Pancreas (tissue), 10 donors: ENCODE measurements around the gene SGTB. TPM values are rescaled to one million over a fixed set of nuclear protein-coding genes. Genes with fewer than 3 reads are reported as not detected.
"Not testable (repeated sequence)": the region's sequence is repeated elsewhere in the genome, so short reads cannot be mapped to it uniquely, and the experiment has no call there.

Experiments used
- ATAC-seq, 4 donors: fragments of 200-7000 bp; cut with Tn5 transposase; one replicate each; pipeline versions ENCODE4 v1.8.0 to v1.9.1; 2020; ENCODE audit warnings: mild to moderate bottlenecking in 4 of 4, moderate library complexity in 4 of 4
- DNase-seq, 6 donors: peaks; one replicate each; pipeline ENCODE4 v3.0.0-alpha.2; 2020
- FAIRE-seq: peaks from 2 replicates; lab custom pipeline; 2012; peaks lifted over from hg19 to GRCh38; lab: Jason Lieb, UNC
- H3K27ac ChIP-seq, 4 donors: fragments of 200-600 bp; sonication (generic); 1 replicate in 3 of 4; 2 replicates in 1 of 4; pipeline versions ENCODE4 v1.5.0 to v1.8.0; 2020
- H3K27me3 ChIP-seq, 4 donors: fragments of 200-600 bp; one replicate each; pipeline ENCODE4 v1.8.0; 2021
- H3K36me3 ChIP-seq, 3 donors: fragments of 200-600 bp; sonication (generic) in 1 of 3; one replicate each; pipeline versions ENCODE4 v1.5.0 to v1.8.0; 2020 to 2021
- H3K4me1 ChIP-seq, 3 donors: fragments of 200-600 bp; one replicate each; pipeline ENCODE4 v1.8.0; 2021
- H3K4me3 ChIP-seq, 4 donors: fragments of 200-600 bp; sonication (generic) in 2 of 4; one replicate each; pipeline versions ENCODE4 v1.5.0 to v1.8.0; 2020 to 2021
- H3K9me3 ChIP-seq, 4 donors: fragments of 200-600 bp; one replicate each; pipeline ENCODE4 v1.8.0; 2021
- CTCF ChIP-seq, 4 donors: fragments of 200-600 bp; sonication (generic) in 3 of 4; IDR thresholded peaks; one replicate each; pipeline versions ENCODE4 v1.5.0 to v1.8.0; 2021; ENCODE audit warnings: antibody characterized with exemption in 4 of 4
- WGBS, 2 donors: extraction: QIAGEN DNeasy Blood & Tissue Kit; methylation state at CpG; one replicate each; pipeline ENCODE4 v1.1.7; 2013; 5-methylcytosine and 5-hydroxymethylcytosine counted together
- intact Hi-C, 3 donors: fragments of 100-400 bp; cut with DNase I; formaldehyde crosslinking; loops; one replicate each; pipeline versions ENCODE4 v1.11.1 to v1.14.2; 2022
- polyA plus RNA-seq, 2 donors: library from polyadenylated mRNA; stranded (reverse); fragments of 200-250 nt; gene quantifications; one replicate each; pipeline ENCODE4 v1.2.3, GENCODE V29; 2013
- total RNA-seq, 6 donors: library from RNA; stranded (reverse); fragmentation: NEBNext Ultra II Directional in 4 of 6; extraction: Animal tissue kit (Norgen Biotek cat#: 25700) in 4 of 6; gene quantifications; one replicate each; pipeline versions ENCODE4 v1.2.1 to v1.2.4, GENCODE V29; 2021 to 2023
- donor health status: healthy with polysubstance abuse.
- donor health status: DM: no; HTN: no; CAD: no; lungs with moderate emphysema.
- donor health status: DM: no; HTN: no; CAD: no.
- donor health status: control.
- donor health status: control.
- donor health status: Bipolar disorder and iron deficiency.
- donor health status: DM: yes; HTN: yes; CAD: no.
- donor health status: DM: no; HTN: no; CAD: no.
- donor health status: DM: no; HTN: no; CAD: no.
- donor health status: DM: yes; HTN: yes; CAD: no.

Gene SGTB
- total and polyA plus RNA-seq, 8 donors, result 0.84 to 3.8 (median 2.0) TPM

- H3K27ac ChIP-seq, result no peak overlapping the region
- no peaks in the 10 kb centered on the region for H3K9me3 ChIP-seq
- DNase-seq, result no peak
- FAIRE-seq, result no peak
- 83 to 84% methylated on average over 7 of the region's 7 CpGs for WGBS, 2 donors
- H3K36me3 ChIP-seq, result no peaks in the 10 kb centered on the region
- no peaks in the 10 kb centered on the region for H3K4me1 ChIP-seq
- H3K27me3 ChIP-seq, result no peaks in the 10 kb centered on the region
- intact Hi-C loops, result no loop called here
- TF ChIP-seq CTCF (IDR thresholded peaks at IDR 0.05), result no peak
- no peak overlapping the region for H3K4me3 ChIP-seq
- no peak for ATAC-seq
These were observed 15.9 kb upstream of the SGTB start for GRCh38 chr5:65737842-65738241.

GRCh38 chr5:65736011-65736410 is 14.1 kb upstream of the SGTB start:
- FAIRE-seq (no peak), DNase-seq (no peak), ATAC-seq (no peak)
- Histone ChIP-seq H3K36me3 (no peaks in the 10 kb centered on the region), H3K27ac (no peak overlapping the region), H3K9me3 (no peaks in the 10 kb centered on the region), H3K4me1 (no peaks in the 10 kb centered on the region), H3K27me3 (no peaks in the 10 kb centered on the region), H3K4me3 (no peak overlapping the region)
- WGBS, 2 donors, result 86 to 92% methylated on average over 1 of the region's 1 CpG
- no peak for TF ChIP-seq CTCF (IDR thresholded peaks at IDR 0.05)
- intact Hi-C loops, result no loop called here

DNA sequence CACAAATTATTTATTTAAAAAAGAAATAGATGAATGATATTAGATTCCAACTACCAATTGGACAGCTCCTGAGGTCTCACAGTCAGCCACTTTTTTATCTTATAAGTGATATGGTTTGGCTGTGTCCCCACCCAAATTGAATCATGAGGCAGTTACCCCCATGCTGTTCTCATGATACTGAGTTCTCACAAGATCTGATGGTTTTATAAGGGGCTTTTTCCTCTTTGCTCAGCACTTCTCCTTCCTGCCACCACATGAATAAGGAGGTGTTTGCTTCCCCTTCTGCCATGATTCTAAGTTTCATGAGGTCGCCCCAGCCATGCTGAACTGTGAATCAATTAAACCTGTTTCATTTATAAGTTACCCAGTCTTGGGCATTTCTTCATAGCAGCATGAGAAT is 13.0 kb upstream of the SGTB start:
- no peak overlapping the region for H3K27ac ChIP-seq
- FAIRE-seq (no peak), DNase-seq (no peak), ATAC-seq (no peak)
- H3K27me3 ChIP-seq, result no peaks in the 10 kb centered on the region
- H3K36me3 ChIP-seq, result no peaks in the 10 kb centered on the region
- TF ChIP-seq CTCF (IDR thresholded peaks at IDR 0.05), result no peak
- WGBS, 2 donors, result 77 to 93% methylated on average over 1 of the region's 1 CpG
- H3K9me3 ChIP-seq, result no peaks in the 10 kb centered on the region
- intact Hi-C loops, result no loop called here
- no peak overlapping the region for H3K4me3 ChIP-seq
- no peaks in the 10 kb centered on the region for H3K4me1 ChIP-seq

GRCh38 chr5:65734196-65734775 is 12.4 kb upstream of the SGTB start:
- 65 to 70% methylated on average over 7 of the region's 7 CpGs for WGBS, 2 donors
- peak in 1 of 4 donors; percentile 26 for ATAC-seq
- H3K27ac ChIP-seq, intact Hi-C loops, H3K4me3 ChIP-seq, H3K4me1 ChIP-seq, H3K9me3 ChIP-seq, FAIRE-seq, H3K27me3 ChIP-seq, H3K36me3 ChIP-seq, DNase-seq: not testable (repeated sequence)

- H3K27me3 ChIP-seq, H3K27ac ChIP-seq, DNase-seq, intact Hi-C loops, H3K36me3 ChIP-seq, H3K4me3 ChIP-seq, H3K4me1 ChIP-seq, FAIRE-seq, H3K9me3 ChIP-seq: not testable (repeated sequence)
- 91 to 92% methylated on average over 3 of the region's 3 CpGs for WGBS, 2 donors
- peak in 2 of 4 donors; percentile 63 to 78 for ATAC-seq
These were observed 10.1 kb upstream of the SGTB start for GRCh38 chr5:65732046-65732445.

DNA sequence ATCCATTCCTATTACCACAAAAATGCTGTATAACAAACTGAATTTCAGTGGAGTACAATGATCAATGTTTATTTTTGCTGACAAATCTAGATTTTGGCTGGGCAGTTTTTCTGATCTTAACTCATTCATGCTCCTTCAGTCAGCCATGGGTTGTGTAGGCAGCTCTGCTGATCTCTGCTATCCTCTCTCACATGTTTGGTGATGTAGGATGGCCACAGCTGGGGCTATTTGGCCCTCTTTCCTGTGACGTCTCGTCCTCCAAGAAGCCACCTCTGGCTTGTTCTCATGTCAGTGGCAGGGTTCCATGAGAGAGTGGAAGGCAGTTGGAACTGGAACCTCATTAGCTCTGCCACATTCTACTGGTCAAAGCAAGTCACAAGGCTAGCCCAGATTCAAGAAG is 9.0 kb upstream of the SGTB start:
- Histone ChIP-seq H3K27me3 (no peaks in the 10 kb centered on the region), H3K4me1 (no peaks in the 10 kb centered on the region), H3K36me3 (no peaks in the 10 kb centered on the region), H3K27ac (no peak overlapping the region), H3K4me3 (no peak overlapping the region), H3K9me3 (no peaks in the 10 kb centered on the region)
- no peak for FAIRE-seq
- intact Hi-C loops, result no loop called here
- DNase-seq, result peak in 1 of 6 donors; percentile 15
- WGBS, 2 donors, result 74 to 88% methylated on average over 2 of the region's 2 CpGs
- peak in 1 of 4 donors; percentile 58 for ATAC-seq
- no peak for TF ChIP-seq CTCF (IDR thresholded peaks at IDR 0.05)
